HepG2 (cell line): ENCODE measurements around the gene ATG13. TPM values are rescaled to one million over a fixed set of nuclear protein-coding genes. Genes with fewer than 3 reads are reported as not detected.

Experiments used
- ATAD3A ChIP-seq: sonication (generic); formaldehyde crosslinking; IDR thresholded peaks from 2 replicates; pipeline ENCODE4 v1.4.0; 2020; ENCODE audit warnings: missing genetic modification reagents
- ATF3 ChIP-seq: sonication (generic); formaldehyde crosslinking; IDR thresholded peaks from 2 replicates; pipeline ENCODE4 v1.4.0; 2020; ENCODE audit warnings: missing genetic modification reagents
- CSRNP1 ChIP-seq: sonication (generic); formaldehyde crosslinking; IDR thresholded peaks from 2 replicates; pipeline ENCODE4 v1.8.1; 2023; ENCODE audit warnings: mild to moderate bottlenecking, missing genetic modification reagents
- ELF4 ChIP-seq: sonication (generic); formaldehyde crosslinking; IDR thresholded peaks from 2 replicates; pipeline ENCODE4 v1.5.0; 2020; ENCODE audit warnings: missing genetic modification reagents, mild to moderate bottlenecking, moderate library complexity, borderline replicate concordance
- FOSL1 ChIP-seq: sonication (generic); formaldehyde crosslinking; IDR thresholded peaks from 2 replicates; pipeline ENCODE4 v1.9.0; 2021; ENCODE audit warnings: missing genetic modification reagents, borderline replicate concordance
- FOXJ3 ChIP-seq: sonication (generic); formaldehyde crosslinking; IDR thresholded peaks from 2 replicates; pipeline ENCODE4 v1.4.0; 2020; ENCODE audit warnings: missing genetic modification reagents, mild to moderate bottlenecking, borderline replicate concordance
- GATAD1 ChIP-seq: IDR thresholded peaks from 2 replicates; pipeline ENCODE4 v1.6.1; 2016; ENCODE audit warnings: missing genetic modification reagents, missing compliant biosample characterization
- GFI1 ChIP-seq: sonication (generic); formaldehyde crosslinking; IDR thresholded peaks from 2 replicates; pipeline ENCODE4 v1.5.0; 2020; ENCODE audit warnings: missing genetic modification reagents, mild to moderate bottlenecking, borderline replicate concordance
- MXI1 ChIP-seq: IDR thresholded peaks from 3 replicates; pipeline ENCODE4 v1.6.1; 2012; ENCODE audit warnings: low read depth, low read length, inconsistent platforms, borderline replicate concordance
- NFIC ChIP-seq: IDR thresholded peaks from 2 replicates; pipeline ENCODE4 v1.6.1; 2012; ENCODE audit warnings: mild to moderate bottlenecking, low read length, inconsistent platforms
- RARG ChIP-seq: sonication (generic); formaldehyde crosslinking; IDR thresholded peaks from 2 replicates; pipeline ENCODE4 v1.4.0; 2020; ENCODE audit warnings: low read depth, mild to moderate bottlenecking, missing genetic modification reagents
- STAT5B ChIP-seq: sonication (generic); formaldehyde crosslinking; IDR thresholded peaks from 2 replicates; pipeline ENCODE4 v1.4.0; 2020; ENCODE audit warnings: missing genetic modification reagents
- TP53 ChIP-seq: sonication (generic); formaldehyde crosslinking; conservative IDR thresholded peaks from 2 replicates; pipeline ENCODE4 v1.4.0; 2020; ENCODE audit warnings: missing genetic modification reagents
- ZIK1 ChIP-seq: sonication (generic); formaldehyde crosslinking; IDR thresholded peaks from 2 replicates; pipeline ENCODE4 v1.5.0; 2020; ENCODE audit warnings: mild to moderate bottlenecking, low read depth, missing genetic modification reagents, borderline replicate concordance
- ZMAT5 ChIP-seq: sonication (generic); formaldehyde crosslinking; IDR thresholded peaks from 2 replicates; pipeline ENCODE4 v1.5.0; 2020; ENCODE audit warnings: mild to moderate bottlenecking, low read depth, missing genetic modification reagents, borderline replicate concordance
- ZNF414 ChIP-seq: sonication (generic); formaldehyde crosslinking; IDR thresholded peaks from 2 replicates; pipeline ENCODE4 v1.5.0; 2020; ENCODE audit warnings: missing genetic modification reagents
- polyA plus RNA-seq, 8 experiments: library from polyadenylated mRNA; depleted of rRNA in 3 of 8; stranded (reverse) in 7 of 8; unstranded in 1 of 8; fragments of >200 nt; fragmentation: Illumina TruSeq in 4 of 8; extraction: Trizol in 4 of 8; gene quantifications; 2 replicates each; pipeline versions ENCODE4 v1.2.1 to v1.2.3, GENCODE V29; 2011 to 2016; ENCODE audit warnings: low read depth in 4 of 8, missing spikeins in 1 of 8, mixed read lengths in 1 of 8; ENCODE audit not compliant: insufficient read depth in 1 of 8
- total RNA-seq, 5 experiments: library from RNA; depleted of rRNA; stranded (reverse); fragments of >200 nt; fragmentation: Illumina TruSeq; extraction: Trizol; gene quantifications; 2 replicates each; pipeline ENCODE4 v1.2.3, GENCODE V29; 2016; ENCODE audit warnings: low read depth in 1 of 5
- TF ChIP-seq, protein P1 (sequence below): sonication (generic); formaldehyde crosslinking; IDR thresholded peaks from 2 replicates; pipeline ENCODE4 v1.4.0; 2020; ENCODE audit warnings: missing genetic modification reagents; ENCODE audit errors: not compliant biosample characterization
- TF ChIP-seq, protein P2 (sequence below): fragments of 450-650 bp; IDR thresholded peaks from 2 replicates; pipeline ENCODE4 v1.6.1; 2017; ENCODE audit warnings: mild to moderate bottlenecking
- TF ChIP-seq, protein P3 (sequence below): sonication (generic); formaldehyde crosslinking; IDR thresholded peaks from 2 replicates; pipeline ENCODE4 v1.4.0; 2020; ENCODE audit warnings: mild to moderate bottlenecking, missing genetic modification reagents
- TF ChIP-seq, protein P4 (sequence below): sonication (generic); formaldehyde crosslinking; IDR thresholded peaks from 2 replicates; pipeline ENCODE4 v1.4.0; 2020; ENCODE audit warnings: low read depth, mild to moderate bottlenecking, missing genetic modification reagents

The ATG13 gene
- total and polyA plus RNA-seq, 2 of the 13 experiments (the other 11 are each of a cell fraction or from before 2014, with no cell fraction given) = 55.0 to 77.3 TPM

- no peak for TF ChIP-seq FOSL1
- peak; percentile 85 for TF ChIP-seq NFIC
- TF ChIP-seq, protein P1, sequence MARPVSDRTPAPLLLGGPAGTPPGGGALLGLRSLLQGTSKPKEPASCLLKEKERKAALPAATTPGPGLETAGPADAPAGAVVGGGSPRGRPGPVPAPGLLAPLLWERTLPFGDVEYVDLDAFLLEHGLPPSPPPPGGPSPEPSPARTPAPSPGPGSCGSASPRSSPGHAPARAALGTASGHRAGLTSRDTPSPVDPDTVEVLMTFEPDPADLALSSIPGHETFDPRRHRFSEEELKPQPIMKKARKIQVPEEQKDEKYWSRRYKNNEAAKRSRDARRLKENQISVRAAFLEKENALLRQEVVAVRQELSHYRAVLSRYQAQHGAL (CRISPR knock-in tag) = no peak
- no peak for TF ChIP-seq ATAD3A (CRISPR knock-in tag)
- no peak for TF ChIP-seq ZMAT5 (CRISPR knock-in tag)
- TF ChIP-seq, protein P2, sequence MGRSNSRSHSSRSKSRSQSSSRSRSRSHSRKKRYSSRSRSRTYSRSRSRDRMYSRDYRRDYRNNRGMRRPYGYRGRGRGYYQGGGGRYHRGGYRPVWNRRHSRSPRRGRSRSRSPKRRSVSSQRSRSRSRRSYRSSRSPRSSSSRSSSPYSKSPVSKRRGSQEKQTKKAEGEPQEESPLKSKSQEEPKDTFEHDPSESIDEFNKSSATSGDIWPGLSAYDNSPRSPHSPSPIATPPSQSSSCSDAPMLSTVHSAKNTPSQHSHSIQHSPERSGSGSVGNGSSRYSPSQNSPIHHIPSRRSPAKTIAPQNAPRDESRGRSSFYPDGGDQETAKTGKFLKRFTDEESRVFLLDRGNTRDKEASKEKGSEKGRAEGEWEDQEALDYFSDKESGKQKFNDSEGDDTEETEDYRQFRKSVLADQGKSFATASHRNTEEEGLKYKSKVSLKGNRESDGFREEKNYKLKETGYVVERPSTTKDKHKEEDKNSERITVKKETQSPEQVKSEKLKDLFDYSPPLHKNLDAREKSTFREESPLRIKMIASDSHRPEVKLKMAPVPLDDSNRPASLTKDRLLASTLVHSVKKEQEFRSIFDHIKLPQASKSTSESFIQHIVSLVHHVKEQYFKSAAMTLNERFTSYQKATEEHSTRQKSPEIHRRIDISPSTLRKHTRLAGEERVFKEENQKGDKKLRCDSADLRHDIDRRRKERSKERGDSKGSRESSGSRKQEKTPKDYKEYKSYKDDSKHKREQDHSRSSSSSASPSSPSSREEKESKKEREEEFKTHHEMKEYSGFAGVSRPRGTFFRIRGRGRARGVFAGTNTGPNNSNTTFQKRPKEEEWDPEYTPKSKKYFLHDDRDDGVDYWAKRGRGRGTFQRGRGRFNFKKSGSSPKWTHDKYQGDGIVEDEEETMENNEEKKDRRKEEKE = no peak
- no peak for TF ChIP-seq ATF3
- peak; percentile 19; the same call in 1 of the 2 replicates for TF ChIP-seq FOXJ3 (CRISPR knock-in tag)
- TF ChIP-seq GATAD1 = peak; percentile 97
- no peak for TF ChIP-seq RARG (CRISPR knock-in tag)
- TF ChIP-seq ZIK1 (CRISPR knock-in tag) = peak; percentile 40; the same call in 1 of the 2 replicates
- no peak for TF ChIP-seq ZNF414
- TF ChIP-seq, protein P3, sequence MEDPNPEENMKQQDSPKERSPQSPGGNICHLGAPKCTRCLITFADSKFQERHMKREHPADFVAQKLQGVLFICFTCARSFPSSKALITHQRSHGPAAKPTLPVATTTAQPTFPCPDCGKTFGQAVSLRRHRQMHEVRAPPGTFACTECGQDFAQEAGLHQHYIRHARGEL (CRISPR knock-in tag) = no peak
- TF ChIP-seq STAT5B (CRISPR knock-in tag) = no peak; the same call in 1 of the 2 replicates
- TF ChIP-seq MXI1 = peak; percentile 98; the same call in 2 of the 3 replicates
- peak; percentile 94 for TF ChIP-seq ELF4 (CRISPR knock-in tag)
- peak; percentile 92 for TF ChIP-seq CSRNP1
- no peak; the same call in 1 of the 2 replicates for TF ChIP-seq GFI1 (CRISPR knock-in tag)
- TF ChIP-seq, protein P4, sequence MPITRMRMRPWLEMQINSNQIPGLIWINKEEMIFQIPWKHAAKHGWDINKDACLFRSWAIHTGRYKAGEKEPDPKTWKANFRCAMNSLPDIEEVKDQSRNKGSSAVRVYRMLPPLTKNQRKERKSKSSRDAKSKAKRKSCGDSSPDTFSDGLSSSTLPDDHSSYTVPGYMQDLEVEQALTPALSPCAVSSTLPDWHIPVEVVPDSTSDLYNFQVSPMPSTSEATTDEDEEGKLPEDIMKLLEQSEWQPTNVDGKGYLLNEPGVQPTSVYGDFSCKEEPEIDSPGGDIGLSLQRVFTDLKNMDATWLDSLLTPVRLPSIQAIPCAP = no peak
- TF ChIP-seq TP53 (CRISPR knock-in tag) = no peak
Measured at GRCh38 chr11:46700241-46701077, 83.1 kb downstream of the ATG13 start, which contains the start of the genes ARHGAP1 and ZNF408 (continued).
